Measurements from ENCODE around the gene ANKRD40CL.

The ANKRD40CL gene

GRCh38 chr17:50778988-50779387 is 11.7 kb upstream of the ANKRD40CL start:
- Histone ChIP-seq H3K9ac (no peak overlapping the region), H2AFZ (ENCODE audit: low read depth) (no peak overlapping the region), H3K4me1 (ENCODE audit: low read depth, poor library complexity, severe bottlenecking) (no peaks in the 10 kb centered on the region), H3K27ac (no peak overlapping the region), H3K79me2 (ENCODE audit: insufficient read depth, low read depth) (no peaks in the 10 kb centered on the region), H4K20me1 (ENCODE audit: insufficient read depth) (no peaks in the 10 kb centered on the region), H3K4me2 (no peak overlapping the region), H3K36me3 (ENCODE audit: insufficient read depth) (no peaks in the 10 kb centered on the region), H3K4me3 (IDR thresholded peaks at IDR 0.05; ENCODE audit: insufficient read depth, low read depth, low read length) (no peak overlapping the region), H3K27me3 (ENCODE audit: insufficient read depth, low read depth) (no peaks in the 10 kb centered on the region)
- no peak for TF ChIP-seq CTCF (conservative IDR thresholded peaks at IDR 0.05; ENCODE audit: low read depth, low read length)

- H3K36me3 ChIP-seq (ENCODE audit: insufficient read depth) = no peaks in the 10 kb centered on the region
- no peak overlapping the region for H3K9ac ChIP-seq
- no peak overlapping the region for H3K27ac ChIP-seq
- no peaks in the 10 kb centered on the region for H4K20me1 ChIP-seq (ENCODE audit: insufficient read depth)
- no peaks in the 10 kb centered on the region for H3K79me2 ChIP-seq (ENCODE audit: insufficient read depth, low read depth)
- TF ChIP-seq CTCF (conservative IDR thresholded peaks at IDR 0.05; ENCODE audit: low read depth, low read length) = no peak
- no peak overlapping the region for H3K4me3 ChIP-seq (IDR thresholded peaks at IDR 0.05; ENCODE audit: insufficient read depth, low read depth, low read length)
- no peaks in the 10 kb centered on the region for H3K27me3 ChIP-seq (ENCODE audit: insufficient read depth, low read depth)
- H2AFZ ChIP-seq (ENCODE audit: low read depth) = no peak overlapping the region
- H3K4me2 ChIP-seq = no peak overlapping the region
- H3K4me1 ChIP-seq (ENCODE audit: low read depth, poor library complexity, severe bottlenecking) = peaks cover 2% of the 10 kb centered on the region
Measured at GRCh38 chr17:50778471-50778870, 11.2 kb upstream of the ANKRD40CL start.

GRCh38 chr17:50775926-50776325 is 8.6 kb upstream of the ANKRD40CL start:
- peaks cover 22% of the 10 kb centered on the region for H3K4me1 ChIP-seq (ENCODE audit: low read depth, poor library complexity, severe bottlenecking)
- no peaks in the 10 kb centered on the region for H4K20me1 ChIP-seq (ENCODE audit: insufficient read depth)

GRCh38 chr17:50774225-50774803 is 7.0 kb upstream of the ANKRD40CL start:
- Histone ChIP-seq H3K4me1 (ENCODE audit: low read depth, poor library complexity, severe bottlenecking) (peaks cover 22% of the 10 kb centered on the region), H3K4me2 (no peak overlapping the region), H2AFZ (ENCODE audit: low read depth) (no peak overlapping the region), H3K9ac (no peak overlapping the region), H3K4me3 (IDR thresholded peaks at IDR 0.05; ENCODE audit: insufficient read depth, low read depth, low read length) (no peak overlapping the region), H3K27ac (no peak overlapping the region), H3K36me3 (ENCODE audit: insufficient read depth) (no peaks in the 10 kb centered on the region), H3K27me3 (ENCODE audit: insufficient read depth, low read depth) (no peaks in the 10 kb centered on the region), H3K79me2 (ENCODE audit: insufficient read depth, low read depth) (no peaks in the 10 kb centered on the region), H4K20me1 (ENCODE audit: insufficient read depth) (no peaks in the 10 kb centered on the region)
- TF ChIP-seq CTCF (conservative IDR thresholded peaks at IDR 0.05; ENCODE audit: low read depth, low read length) = no peak

More at GRCh38 chr17:50775926-50776325, 8.6 kb upstream of the ANKRD40CL start:
- no peak for TF ChIP-seq CTCF (conservative IDR thresholded peaks at IDR 0.05; ENCODE audit: low read depth, low read length)
- Histone ChIP-seq H3K4me3 (IDR thresholded peaks at IDR 0.05; ENCODE audit: insufficient read depth, low read depth, low read length) (no peak overlapping the region), H3K27me3 (ENCODE audit: insufficient read depth, low read depth) (no peaks in the 10 kb centered on the region), H3K36me3 (ENCODE audit: insufficient read depth) (no peaks in the 10 kb centered on the region), H3K4me2 (no peak overlapping the region), H3K27ac (no peak overlapping the region), H2AFZ (ENCODE audit: low read depth) (no peak overlapping the region), H3K79me2 (ENCODE audit: insufficient read depth, low read depth) (no peaks in the 10 kb centered on the region), H3K9ac (no peak overlapping the region)
